DND-41 (cell line): ENCODE results near the gene SPI1.

Source experiments
- ATAC-seq: fragments of 200-7000 bp; cut with Tn5 transposase; 3 replicates; pipeline ENCODE4 v1.9.1; 2021; ENCODE audit warnings: low read depth; ENCODE audit not compliant: insufficient read depth
- DNase-seq: peaks from one replicate; pipeline ENCODE4 v3.0.0-alpha.2; 2020
- H2AFZ ChIP-seq: 2 replicates; pipeline ENCODE4 v1.6.0; 2012; ENCODE audit warnings: low read depth, low read length
- H3K27ac ChIP-seq: 2 replicates; pipeline ENCODE4 v1.5.1; 2012; ENCODE audit warnings: low read length, inconsistent platforms
- H3K27me3 ChIP-seq: fragments of 200-600 bp; sonication (generic); 2 replicates; pipeline ENCODE4 v1.6.0; 2012; ENCODE audit warnings: low read length, mild to moderate bottlenecking, inconsistent platforms; ENCODE audit not compliant: insufficient read depth, poor library complexity
- H3K36me3 ChIP-seq: 2 replicates; pipeline ENCODE4 v1.5.1; 2012; ENCODE audit warnings: low read length, inconsistent platforms; ENCODE audit not compliant: insufficient read depth
- H3K4me1 ChIP-seq: 2 replicates; pipeline ENCODE4 v1.5.1; 2012; ENCODE audit warnings: mild to moderate bottlenecking, low read length; ENCODE audit not compliant: insufficient read depth
- H3K4me2 ChIP-seq: 2 replicates; pipeline ENCODE4 v1.6.0; 2012; ENCODE audit warnings: mild to moderate bottlenecking, moderate library complexity, low read length, inconsistent platforms; ENCODE audit not compliant: insufficient read depth
- H3K4me3 ChIP-seq, 2 experiments: fragments of 200-600 bp in 1 of 2; shearing (Covaris generic) in 1 of 2; 2 replicates each; pipeline ENCODE4 v1.5.1; 2012 to 2016; ENCODE audit warnings: inconsistent platforms in 2 of 2, low read length in 2 of 2, mild to moderate bottlenecking in 2 of 2, low read depth in 1 of 2, moderate library complexity in 1 of 2
- H3K79me2 ChIP-seq: 2 replicates; pipeline ENCODE4 v1.6.0; 2012; ENCODE audit warnings: low read length, inconsistent platforms; ENCODE audit not compliant: insufficient read depth
- H3K9ac ChIP-seq: 2 replicates; pipeline ENCODE4 v1.6.0; 2012; ENCODE audit warnings: low read depth, mild to moderate bottlenecking, inconsistent platforms, low read length, moderate library complexity
- H3K9me3 ChIP-seq: 2 replicates; pipeline ENCODE4 v1.5.1; 2012; ENCODE audit warnings: low read length, moderate library complexity, mild to moderate bottlenecking, inconsistent platforms; ENCODE audit not compliant: insufficient read depth, severe bottlenecking
- H4K20me1 ChIP-seq: 2 replicates; pipeline ENCODE4 v1.6.0; 2012; ENCODE audit warnings: low read length; ENCODE audit not compliant: insufficient read depth
- CTCF ChIP-seq: IDR thresholded peaks from 2 replicates; pipeline ENCODE4 v1.5.1; 2012; ENCODE audit warnings: borderline replicate concordance, low read length, moderate library complexity, mild to moderate bottlenecking; ENCODE audit not compliant: poor library complexity, severe bottlenecking; ENCODE audit errors: extremely low read depth
- EZH2 ChIP-seq: IDR thresholded peaks from 3 replicates; pipeline ENCODE4 v1.6.1; 2012; ENCODE audit warnings: borderline replicate concordance, low read depth, mild to moderate bottlenecking, moderate library complexity, low read length, inconsistent platforms; ENCODE audit not compliant: severe bottlenecking

The SPI1 gene

GRCh38 chr11:47384498-47384897, 6.2 kb upstream of the SPI1 start:
- H3K9me3 ChIP-seq = no peaks in the 10 kb centered on the region
- H3K27ac ChIP-seq = no peak overlapping the region
- no peaks in the 10 kb centered on the region for H4K20me1 ChIP-seq
- H3K79me2 ChIP-seq = no peaks in the 10 kb centered on the region
- H3K27me3 ChIP-seq = no peaks in the 10 kb centered on the region
- H3K9ac ChIP-seq = no peak overlapping the region
- no peak for DNase-seq
- ATAC-seq = no peak
- TF ChIP-seq CTCF (no peak), EZH2 (no peak)
- no peaks in the 10 kb centered on the region for H3K4me1 ChIP-seq
- H3K4me3 ChIP-seq = no peak overlapping the region
- no peak overlapping the region for H3K4me2 ChIP-seq
- H3K36me3 ChIP-seq = no peaks in the 10 kb centered on the region
- no peak overlapping the region for H2AFZ ChIP-seq

GRCh38 chr11:47383071-47383470, 4.7 kb upstream of the SPI1 start:
- TF ChIP-seq EZH2 (no peak), CTCF (no peak)
- H3K9ac ChIP-seq = no peak overlapping the region
- H3K27me3 ChIP-seq = no peaks in the 10 kb centered on the region
- no peak overlapping the region for H3K4me2 ChIP-seq
- no peak for DNase-seq
- no peak overlapping the region for H3K27ac ChIP-seq
- H3K4me1 ChIP-seq = no peaks in the 10 kb centered on the region
- H2AFZ ChIP-seq = no peak overlapping the region
- no peak for ATAC-seq
- H3K4me3 ChIP-seq = no peak overlapping the region
- H3K9me3 ChIP-seq = no peaks in the 10 kb centered on the region
- H3K79me2 ChIP-seq = no peaks in the 10 kb centered on the region
- H4K20me1 ChIP-seq = no peaks in the 10 kb centered on the region
- no peaks in the 10 kb centered on the region for H3K36me3 ChIP-seq

- TF ChIP-seq CTCF (no peak), EZH2 (no peak)
- H3K9ac ChIP-seq = no peak overlapping the region
- H3K27ac ChIP-seq = no peak overlapping the region
- no peaks in the 10 kb centered on the region for H3K4me1 ChIP-seq
- ATAC-seq = no peak
- H4K20me1 ChIP-seq = no peaks in the 10 kb centered on the region
- no peak overlapping the region for H3K4me3 ChIP-seq
- H3K79me2 ChIP-seq = no peaks in the 10 kb centered on the region
- H3K9me3 ChIP-seq = no peaks in the 10 kb centered on the region
- H3K27me3 ChIP-seq = no peaks in the 10 kb centered on the region
- no peak overlapping the region for H3K4me2 ChIP-seq
- DNase-seq = no peak
- H2AFZ ChIP-seq = no peak overlapping the region
- no peaks in the 10 kb centered on the region for H3K36me3 ChIP-seq
These were observed 1.7 kb upstream of the SPI1 start for GRCh38 chr11:47380078-47380477.

GRCh38 chr11:47379317-47379716, 970 bp upstream of the SPI1 start:
- no peaks in the 10 kb centered on the region for H3K9me3 ChIP-seq
- H3K27ac ChIP-seq = no peak overlapping the region
- no peak overlapping the region for H2AFZ ChIP-seq
- H4K20me1 ChIP-seq = no peaks in the 10 kb centered on the region
- H3K4me3 ChIP-seq = no peak overlapping the region
- H3K4me2 ChIP-seq = no peak overlapping the region
- ATAC-seq = no peak
- H3K79me2 ChIP-seq = no peaks in the 10 kb centered on the region
- TF ChIP-seq CTCF (no peak), EZH2 (no peak)
- H3K36me3 ChIP-seq = no peaks in the 10 kb centered on the region
- H3K9ac ChIP-seq = no peak overlapping the region
- no peak for DNase-seq
- H3K27me3 ChIP-seq = no peaks in the 10 kb centered on the region
- no peaks in the 10 kb centered on the region for H3K4me1 ChIP-seq
